HG03575 (cell line): Measurements from ENCODE around the gene CTSE.

Source experiments
- ATAC-seq: cut with Tn5 transposase; IDR thresholded peaks from one replicate; pipeline ENCODE4 v1.9.1; 2021; ENCODE audit not compliant: unreplicated experiment, insufficient number of reproducible peaks, low FRiP score; ENCODE audit errors: extremely low read depth

The CTSE gene

DNA sequence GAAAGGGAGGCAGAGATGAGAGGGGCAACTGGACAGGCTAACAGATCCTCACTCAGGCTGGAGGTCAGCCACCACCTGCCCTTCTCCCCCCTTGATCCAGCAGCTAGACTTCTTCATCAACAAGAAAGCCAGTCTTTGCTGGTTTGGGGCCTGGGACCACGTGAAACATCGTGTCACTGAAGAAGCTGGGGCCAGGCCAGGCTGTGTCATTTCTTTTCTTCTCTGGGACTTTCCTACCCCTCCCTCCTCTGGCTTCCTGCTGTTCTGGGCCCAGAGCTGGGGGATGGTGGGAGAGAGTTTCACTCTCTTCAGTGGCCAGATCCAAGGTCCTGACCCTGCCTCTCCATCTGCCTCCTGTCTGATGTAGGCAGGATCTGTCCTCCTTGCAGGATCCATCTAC, 62.3 kb downstream of the CTSE start:
- ATAC-seq = no peak

DNA sequence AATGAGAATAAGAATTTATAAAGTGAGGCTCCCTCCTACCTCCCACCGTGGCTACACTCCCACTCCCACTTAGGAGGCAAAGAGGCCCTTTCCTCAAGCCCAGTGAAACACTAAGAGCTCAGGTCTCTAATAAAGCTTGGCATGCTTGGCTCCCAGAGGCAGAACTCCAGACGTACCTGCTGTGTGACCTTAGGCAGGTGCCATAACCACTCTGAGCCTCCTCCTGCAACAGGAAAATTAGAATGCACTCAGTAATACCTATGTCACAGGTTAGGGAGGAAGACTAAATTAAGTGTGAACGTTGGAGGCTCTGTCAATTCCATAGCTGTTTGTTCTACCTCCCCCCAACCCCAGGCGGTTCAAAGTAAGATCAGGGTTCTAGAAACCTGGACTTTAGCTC, 63.9 kb downstream of the CTSE start:
- ATAC-seq = no peak
